HepG2 (cell line): Measurements from ENCODE around the gene TRNP1. TPM values are rescaled to one million over a fixed set of nuclear protein-coding genes. Genes with fewer than 3 reads are reported as not detected.
A peak's percentile ranks its signal among the peaks of the same experiment; 100 is the strongest.

Source experiments
- ATAC-seq: fragments of 200-7000 bp; cut with Tn5 transposase; 3 replicates; pipeline ENCODE4 v1.9.1; 2020; ENCODE audit warnings: mild to moderate bottlenecking, moderate library complexity
- BruUV-seq: library from RNA; stranded (reverse); fragments of 400-500 nt; replicated peaks from 2 replicates; lab custom pipeline; 2021; lab: Mats Ljungman, UMichigan
- CTCF ChIA-PET: fragments of 300-600 bp; formaldehyde crosslinking; extraction: SDS; loops from one replicate; lab custom pipeline; 2021; ENCODE audit warnings: low total read pairs, inconsistent platforms, low intra/inter-chr PET ratio; lab: Yijun Ruan, JAX
- POLR2A ChIA-PET: fragments of 350-600 bp; sonication (Branson Sonifier 250); formaldehyde crosslinking; loops from one replicate; lab custom pipeline; 2020; ENCODE audit warnings: antibody characterized with exemption, inconsistent platforms; lab: Yijun Ruan, JAX
- DNase-seq: peaks from one replicate; pipeline ENCODE4 v3.0.0-alpha.2; 2015; ENCODE audit warnings: low spot score
- FAIRE-seq: peaks from 3 replicates; lab custom pipeline; 2011; peaks lifted over from hg19 to GRCh38; lab: Jason Lieb, UNC
- H2AFZ ChIP-seq: one replicate; pipeline ENCODE4 v1.6.1; 2011; ENCODE audit warnings: low read length, inconsistent platforms
- H3K27ac ChIP-seq: fragments of 300-600 bp; 3 replicates; pipeline ENCODE4 v1.8.0; 2011; ENCODE audit warnings: mixed run types, mild to moderate bottlenecking, mixed read lengths, low read length, inconsistent platforms; ENCODE audit not compliant: insufficient read depth; ENCODE audit errors: extremely low read length
- H3K27me3 ChIP-seq, 2 experiments: fragments of 200-600 bp in 1 of 2; 2 replicates in 1 of 2; 3 replicates in 1 of 2; pipeline versions ENCODE4 v1.6.0 to v1.8.0; 2011; ENCODE audit warnings: low read length in 2 of 2, mild to moderate bottlenecking in 2 of 2, moderate library complexity in 2 of 2, inconsistent platforms in 1 of 2; ENCODE audit not compliant: insufficient read depth in 2 of 2, control insufficient read depth in 1 of 2
- H3K36me3 ChIP-seq, 2 experiments: fragments of 200-600 bp in 1 of 2; replicated peaks in 1 of 2; 2 replicates in 1 of 2; 3 replicates in 1 of 2; pipeline versions ENCODE4 v1.5.1 to v1.8.0; 2011; ENCODE audit warnings: low read length in 2 of 2, inconsistent platforms in 1 of 2; ENCODE audit not compliant: insufficient read depth in 2 of 2, control insufficient read depth in 1 of 2
- H3K4me1 ChIP-seq: 2 replicates; pipeline ENCODE4 v1.5.1; 2012; ENCODE audit warnings: low read length, inconsistent platforms; ENCODE audit not compliant: insufficient read depth
- H3K4me2 ChIP-seq: 2 replicates; pipeline ENCODE4 v1.6.0; 2011; ENCODE audit warnings: low read depth, low read length, inconsistent platforms
- H3K4me3 ChIP-seq, 3 experiments: fragments of 200-600 bp in 1 of 3; sonication (generic), shearing (Covaris generic) in 1 of 3; replicated peaks in 1 of 3; 2 replicates each; pipeline ENCODE4 v1.5.1; 2011 to 2016; ENCODE audit warnings: low read length in 3 of 3, inconsistent platforms in 2 of 3, low read depth in 2 of 3, mild to moderate bottlenecking in 2 of 3, control low read depth in 1 of 3, mixed read lengths in 1 of 3; ENCODE audit not compliant: insufficient read depth in 1 of 3
- H3K79me2 ChIP-seq: one replicate; pipeline ENCODE4 v1.6.1; 2011; ENCODE audit warnings: low read length, inconsistent platforms; ENCODE audit not compliant: insufficient read depth
- H3K9ac ChIP-seq: 2 replicates; pipeline ENCODE4 v1.6.0; 2011; ENCODE audit warnings: mild to moderate bottlenecking, low read depth, low read length, inconsistent platforms; ENCODE audit not compliant: insufficient read depth
- H3K9me3 ChIP-seq: 2 replicates; pipeline ENCODE4 v1.5.1; 2012; ENCODE audit warnings: mild to moderate bottlenecking, low read length
- H4K20me1 ChIP-seq: 2 replicates; pipeline ENCODE4 v1.6.0; 2011; ENCODE audit warnings: inconsistent platforms, mild to moderate bottlenecking, low read length, moderate library complexity; ENCODE audit not compliant: insufficient read depth
- AGO2 ChIP-seq: fragments of 200-400 bp; formaldehyde crosslinking; optimal IDR thresholded peaks from 2 replicates; pipeline ENCODE3; 2017; ENCODE audit warnings: mild to moderate bottlenecking, low read depth, low read length, moderate library complexity
- ATF7-NPFF ChIP-seq: sonication (generic); formaldehyde crosslinking; IDR thresholded peaks from 2 replicates; pipeline ENCODE4 v1.8.1; 2023; ENCODE audit warnings: mild to moderate bottlenecking, low read depth, missing genetic modification reagents, moderate library complexity
- HIC2 ChIP-seq: sonication (generic); formaldehyde crosslinking; IDR thresholded peaks from 2 replicates; pipeline ENCODE4 v1.9.0; 2022; ENCODE audit warnings: low read depth, missing genetic modification reagents
- HMG20A ChIP-seq: IDR thresholded peaks from 2 replicates; pipeline ENCODE4 v1.6.1; 2016; ENCODE audit warnings: borderline replicate concordance
- HNRNPUL1 ChIP-seq: fragments of 200-400 bp; formaldehyde crosslinking; IDR thresholded peaks from 2 replicates; pipeline ENCODE4 v1.6.1; 2017; ENCODE audit warnings: low read depth, mild to moderate bottlenecking, low read length, moderate library complexity
- MIXL1 ChIP-seq: IDR thresholded peaks from 2 replicates; pipeline ENCODE4 v1.6.1; 2016
- MYC ChIP-seq: sonication (generic); formaldehyde crosslinking; IDR thresholded peaks from 2 replicates; pipeline ENCODE4 v1.9.0; 2021; ENCODE audit warnings: missing genetic modification reagents, borderline replicate concordance
- NR2F6 ChIP-seq, 2 experiments: IDR thresholded peaks; 2 replicates each; pipeline ENCODE4 v1.6.1; 2016; ENCODE audit warnings: antibody characterized with exemption in 1 of 2, mild to moderate bottlenecking in 1 of 2
- POLR2G ChIP-seq: fragments of 200-400 bp; formaldehyde crosslinking; IDR thresholded peaks from 2 replicates; pipeline ENCODE4 v1.6.1; 2018; ENCODE audit warnings: mild to moderate bottlenecking, low read depth, low read length, moderate library complexity
- RBM22 ChIP-seq: fragments of 200-400 bp; formaldehyde crosslinking; optimal IDR thresholded peaks from 2 replicates; pipeline ENCODE3; 2017; ENCODE audit warnings: mild to moderate bottlenecking, low read length, moderate library complexity
- ZC3H13 ChIP-seq: sonication (generic); formaldehyde crosslinking; IDR thresholded peaks from 2 replicates; pipeline ENCODE4 v1.8.1; 2023; ENCODE audit warnings: mild to moderate bottlenecking, missing genetic modification reagents, moderate library complexity
- ZFYVE20 ChIP-seq: sonication (generic); formaldehyde crosslinking; IDR thresholded peaks from 2 replicates; pipeline ENCODE4 v1.8.0; 2023; ENCODE audit warnings: low read depth, mild to moderate bottlenecking, moderate library complexity, missing genetic modification reagents, borderline replicate concordance
- ZNF282 ChIP-seq: fragments of 450-650 bp; IDR thresholded peaks from 2 replicates; pipeline ENCODE4 v1.6.1; 2018; ENCODE audit not compliant: partially characterized antibody
- ZNF33A ChIP-seq: sonication (generic); formaldehyde crosslinking; IDR thresholded peaks from 2 replicates; pipeline ENCODE4 v1.5.1; 2020; ENCODE audit warnings: missing genetic modification reagents, mild to moderate bottlenecking, moderate library complexity, borderline replicate concordance
- ZNF343 ChIP-seq: sonication (generic); formaldehyde crosslinking; IDR thresholded peaks from 2 replicates; pipeline ENCODE4 v1.4.0; 2020; ENCODE audit warnings: mild to moderate bottlenecking, missing genetic modification reagents
- ZNF547 ChIP-seq: sonication (generic); formaldehyde crosslinking; IDR thresholded peaks from 2 replicates; pipeline ENCODE4 v1.5.1; 2020; ENCODE audit warnings: mild to moderate bottlenecking, missing genetic modification reagents
- ZNF607 ChIP-seq: sonication (generic); formaldehyde crosslinking; IDR thresholded peaks from 2 replicates; pipeline ENCODE4 v1.5.1; 2020; ENCODE audit warnings: missing genetic modification reagents, mild to moderate bottlenecking, borderline replicate concordance
- ZNF766 ChIP-seq: sonication (generic); formaldehyde crosslinking; IDR thresholded peaks from 2 replicates; pipeline ENCODE4 v1.5.0; 2020; ENCODE audit warnings: missing genetic modification reagents, borderline replicate concordance
- ZNF879 ChIP-seq: sonication (generic); formaldehyde crosslinking; IDR thresholded peaks from 2 replicates; pipeline ENCODE4 v1.8.1; 2023; ENCODE audit warnings: missing genetic modification reagents
- ZSCAN12 ChIP-seq: sonication (generic); formaldehyde crosslinking; IDR thresholded peaks from 2 replicates; pipeline ENCODE4 v1.9.0; 2021; ENCODE audit warnings: mild to moderate bottlenecking, missing genetic modification reagents
- ZSCAN9 ChIP-seq: IDR thresholded peaks from 2 replicates; pipeline ENCODE4 v1.6.1; 2016; ENCODE audit warnings: borderline replicate concordance
- WGBS: methylation state at CpG from one replicate; pipeline ENCODE4 v1.1.6; 2017; ENCODE audit warnings: low lambda C conversion rate; 5-methylcytosine and 5-hydroxymethylcytosine counted together
- in situ Hi-C: cut with HindIII; loops from 2 replicates; pipeline ENCODE4 v1.10.0; 2017; ENCODE audit warnings: low pct_unique_long_range_greater_than_20kb; ENCODE audit not compliant: extremely low pct_ligation_motif_present
- intact Hi-C: fragments of 100-400 bp; cut with micrococcal nuclease; formaldehyde crosslinking; loops from one replicate; pipeline ENCODE4 v1.10.0; 2022; ENCODE audit not compliant: unreplicated experiment
- polyA plus RNA-seq, 8 experiments: library from polyadenylated mRNA; depleted of rRNA in 3 of 8; stranded (reverse) in 7 of 8; unstranded in 1 of 8; fragments of >200 nt; fragmentation: Illumina TruSeq in 4 of 8; extraction: Trizol in 4 of 8; gene quantifications; 2 replicates each; pipeline versions ENCODE4 v1.2.1 to v1.2.3, GENCODE V29; 2011 to 2016; ENCODE audit warnings: low read depth in 4 of 8, missing spikeins in 1 of 8, mixed read lengths in 1 of 8; ENCODE audit not compliant: insufficient read depth in 1 of 8
- total RNA-seq, 5 experiments: library from RNA; depleted of rRNA; stranded (reverse); fragments of >200 nt; fragmentation: Illumina TruSeq; extraction: Trizol; gene quantifications; 2 replicates each; pipeline ENCODE4 v1.2.3, GENCODE V29; 2016; ENCODE audit warnings: low read depth in 1 of 5
- TF ChIP-seq, protein P1 (sequence below): sonication (generic); formaldehyde crosslinking; conservative IDR thresholded peaks from 2 replicates; pipeline ENCODE4 v1.4.0; 2020; ENCODE audit warnings: missing genetic modification reagents

TRNP1 gene
- total and polyA plus RNA-seq, 2 of the 13 experiments (the other 11 are each of a cell fraction or from before 2014, with no cell fraction given) = 42.0 to 158 TPM

DNA sequence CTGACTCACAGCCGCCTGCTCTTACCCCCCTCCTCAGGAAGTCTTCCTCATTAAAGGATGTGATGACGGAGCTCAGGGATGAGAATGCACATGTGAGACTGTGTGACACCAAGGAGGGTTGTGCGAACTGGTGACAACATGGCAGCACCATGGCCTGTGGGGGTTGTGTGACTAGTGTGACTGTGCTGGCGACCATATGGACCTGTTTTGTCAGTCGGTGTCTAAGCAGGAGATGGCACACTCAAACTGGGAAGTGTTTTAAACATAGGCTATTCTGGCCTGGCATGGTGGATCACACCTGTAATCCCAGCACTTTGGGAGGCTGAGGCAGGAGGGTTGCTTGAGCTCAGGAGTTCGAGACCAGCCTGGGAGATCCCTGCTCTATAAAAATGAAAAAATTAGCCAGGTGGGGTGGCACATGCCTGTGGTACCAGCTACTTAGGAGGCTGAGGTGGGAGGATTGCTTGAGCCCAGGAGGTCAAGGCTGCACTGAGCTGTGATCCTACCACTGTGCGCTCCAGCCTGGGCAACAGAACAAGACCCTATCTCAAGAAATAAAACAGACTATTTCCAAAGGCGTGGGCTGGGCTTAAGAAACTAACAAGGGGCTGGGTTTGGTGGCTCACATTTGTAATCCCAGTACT lies 7.4 kb downstream of the TRNP1 start:
- H3K4me3 ChIP-seq = no peak overlapping the region
- H3K9ac ChIP-seq = no peak overlapping the region
- no peaks in the 10 kb centered on the region for H3K9me3 ChIP-seq
- ChIA-PET POLR2A (interaction anchor here (0.7 to 12.9 kb wide), 7 partner anchors 9 to 87 kb away, joined by 3 to 253 read pairs (median 5); partner anchors contain the start of genes NR0B2 and TENT5B), CTCF (interaction anchor here (1.0 kb wide), 1 partner anchor 35 kb away, joined by 4 read pairs; no protein-coding TSS in a partner anchor)
- H3K4me2 ChIP-seq = no peak overlapping the region
- ATAC-seq (no peak), FAIRE-seq (no peak), DNase-seq (no peak)
- H3K79me2 ChIP-seq = peaks cover 13% of the 10 kb centered on the region
- no peaks in the 10 kb centered on the region for H3K27me3 ChIP-seq
- intact Hi-C loops (no loop called here), in situ Hi-C loops (no loop called here)
- no TSS peak for BruUV-seq
- peaks cover 93% of the 10 kb centered on the region for H3K4me1 ChIP-seq
- WGBS = 92% methylated on average over 7 of the region's 8 CpGs
- peak overlapping the region; percentile 45 for H3K27ac ChIP-seq
- H2AFZ ChIP-seq = no peak overlapping the region
- H4K20me1 ChIP-seq = peaks cover 60% of the 10 kb centered on the region
- H3K36me3 ChIP-seq = no peaks in the 10 kb centered on the region
- TF ChIP-seq HNRNPUL1 = no peak
- TF ChIP-seq MIXL1 (CRISPR knock-in tag) = no peak
- no peak for TF ChIP-seq ZNF343 (CRISPR knock-in tag)
- TF ChIP-seq NR2F6 (IDR thresholded peaks at IDR 0.05) = 0 out of 2 replicates have a peak, but pooled peaks have one; percentile 4
- TF ChIP-seq NR2F6 (CRISPR knock-in tag; IDR thresholded peaks at IDR 0.05) = no peak
- no peak for TF ChIP-seq ZSCAN9 (CRISPR knock-in tag)
- TF ChIP-seq RBM22 = peak; percentile 63
- 0 out of 2 replicates have a peak, but pooled peaks have one; percentile 34 for TF ChIP-seq MYC (CRISPR knock-in tag)
- no peak for TF ChIP-seq ZNF879 (CRISPR knock-in tag)
- peak; percentile 67; the same call in 1 of the 2 replicates for TF ChIP-seq ZSCAN12 (CRISPR knock-in tag)
- TF ChIP-seq ZNF33A (CRISPR knock-in tag) = no peak
- 0 out of 2 replicates have a peak, but pooled peaks have one; percentile 60 for TF ChIP-seq ZNF607 (CRISPR knock-in tag)
- no peak for TF ChIP-seq HIC2 (CRISPR knock-in tag)
- no peak for TF ChIP-seq ATF7-NPFF (CRISPR knock-in tag)
- TF ChIP-seq ZNF766 = no peak
- no peak; the same call in 1 of the 2 replicates for TF ChIP-seq ZNF547
- TF ChIP-seq, protein P1, sequence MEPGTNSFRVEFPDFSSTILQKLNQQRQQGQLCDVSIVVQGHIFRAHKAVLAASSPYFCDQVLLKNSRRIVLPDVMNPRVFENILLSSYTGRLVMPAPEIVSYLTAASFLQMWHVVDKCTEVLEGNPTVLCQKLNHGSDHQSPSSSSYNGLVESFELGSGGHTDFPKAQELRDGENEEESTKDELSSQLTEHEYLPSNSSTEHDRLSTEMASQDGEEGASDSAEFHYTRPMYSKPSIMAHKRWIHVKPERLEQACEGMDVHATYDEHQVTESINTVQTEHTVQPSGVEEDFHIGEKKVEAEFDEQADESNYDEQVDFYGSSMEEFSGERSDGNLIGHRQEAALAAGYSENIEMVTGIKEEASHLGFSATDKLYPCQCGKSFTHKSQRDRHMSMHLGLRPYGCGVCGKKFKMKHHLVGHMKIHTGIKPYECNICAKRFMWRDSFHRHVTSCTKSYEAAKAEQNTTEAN (CRISPR knock-in tag) = no peak
- TF ChIP-seq AGO2 = peak; percentile 61
- peak; percentile 27; the same call in 1 of the 2 replicates for TF ChIP-seq HMG20A (CRISPR knock-in tag)
- TF ChIP-seq POLR2G = peak; percentile 74
- TF ChIP-seq ZFYVE20 = no peak
- TF ChIP-seq ZNF282 = no peak
- TF ChIP-seq ZC3H13 (CRISPR knock-in tag) = 0 out of 2 replicates have a peak, but pooled peaks have one; percentile 77
